Amygdala (tissue), 56 donors: ENCODE measurements around the gene VPS13C.

ENCODE experiments used
- DNase-seq, 56 donors: peaks; one replicate each; lab custom pipeline; 2025; lab: John Stamatoyannopoulos, UW

The VPS13C gene

GRCh38 chr15:62060113-62060895 lies at the start of gene VPS13C:
Gene VPS13C, minus strand, starts transcription at chr15:62060447. Its CDS starts 73 bp downstream, at chr15:62060374.
- DNase-seq, result peak; percentile 49 to 97 (median 87)

- DNase-seq, result no peak
Observed at GRCh38 chr15:62109437-62109836, 49.2 kb upstream of the VPS13C start.

- DNase-seq, result no peak
Observed at GRCh38 chr15:62108411-62108810, 48.2 kb upstream of the VPS13C start.

GRCh38 chr15:62107571-62108121 lies 47.4 kb upstream of the VPS13C start:
- no peak for DNase-seq

GRCh38 chr15:62106096-62106495 lies 45.8 kb upstream of the VPS13C start:
- no peak for DNase-seq

GRCh38 chr15:62105266-62105665 lies 45.0 kb upstream of the VPS13C start:
- no peak for DNase-seq

GRCh38 chr15:62104846-62105245 lies 44.6 kb upstream of the VPS13C start:
- no peak for DNase-seq

GRCh38 chr15:62104401-62104800 lies 44.2 kb upstream of the VPS13C start:
- DNase-seq, result no peak

GRCh38 chr15:62103431-62103830 lies 43.2 kb upstream of the VPS13C start:
- no peak for DNase-seq

GRCh38 chr15:62099094-62099601 lies 38.9 kb upstream of the VPS13C start:
- no peak for DNase-seq

- DNase-seq, result no peak
Observed at GRCh38 chr15:62094388-62094787, 34.1 kb upstream of the VPS13C start.

GRCh38 chr15:62093809-62094208 lies 33.6 kb upstream of the VPS13C start:
- no peak for DNase-seq

GRCh38 chr15:62090988-62091387 lies 30.7 kb upstream of the VPS13C start:
- DNase-seq, result no peak

- no peak for DNase-seq
Observed at GRCh38 chr15:62089616-62090015, 29.4 kb upstream of the VPS13C start.

GRCh38 chr15:62088353-62088693 lies 28.1 kb upstream of the VPS13C start:
- no peak for DNase-seq

- no peak for DNase-seq
Observed at GRCh38 chr15:62087671-62088352, 27.6 kb upstream of the VPS13C start.

- DNase-seq, result peak in 2 of 56 donors; percentile 21 to 31
Observed at GRCh38 chr15:62085740-62086139, 25.5 kb upstream of the VPS13C start.

- no peak for DNase-seq
Observed at GRCh38 chr15:62083194-62084154, 23.2 kb upstream of the VPS13C start.

GRCh38 chr15:62079594-62079993 lies 19.3 kb upstream of the VPS13C start:
- DNase-seq, result no peak

GRCh38 chr15:62075595-62076277 lies 15.5 kb upstream of the VPS13C start:
- no peak for DNase-seq
